Erythroblast (primary cell): ENCODE data around the gene RNF38.

Experiments
- GATA1 ChIP-seq: IDR thresholded peaks from 2 replicates; pipeline ENCODE4 v1.6.1; 2011; ENCODE audit warnings: low read depth, mild to moderate bottlenecking, control low read depth, low read length, moderate library complexity
- POLR2A ChIP-seq: IDR thresholded peaks from 2 replicates; pipeline ENCODE4 v1.6.1; 2011; ENCODE audit warnings: mild to moderate bottlenecking, low read length

DNA sequence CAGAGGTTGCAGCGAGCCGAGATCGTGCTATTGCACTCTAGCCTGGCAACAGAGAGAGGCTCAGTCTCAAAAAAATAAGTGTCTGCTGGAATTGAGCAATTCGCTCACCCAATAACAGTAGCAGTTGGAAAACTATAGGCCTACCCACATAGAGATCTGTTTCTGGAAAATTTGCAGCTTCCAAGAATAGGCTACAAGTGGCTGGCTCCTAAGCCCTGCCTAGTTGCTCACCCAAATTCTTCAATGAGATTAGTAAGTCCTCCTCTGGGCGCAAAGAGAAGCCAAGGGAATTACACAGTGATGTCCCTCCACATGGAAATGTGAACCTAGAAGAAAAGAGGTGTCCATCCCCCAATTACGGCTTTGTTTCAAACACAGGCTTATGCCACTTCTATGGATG lies 42.6 kb upstream of the RNF38 start:
- TF ChIP-seq POLR2A (no peak), GATA1 (no peak)
